NK-92 treated with Interleukin-12 subunit alpha and Interleukin-12 subunit beta, amount 100 ng/mL, for 24 hours (cell line): Measurements from ENCODE around the gene RIN1.
"Not testable (repeated sequence)": the region's sequence is repeated elsewhere in the genome, so short reads cannot be mapped to it uniquely, and the experiment has no call there.

Experiments
- DNase-seq: peaks from one replicate; lab custom pipeline; 2025; lab: John Stamatoyannopoulos, UW

RIN1 gene, protein sequence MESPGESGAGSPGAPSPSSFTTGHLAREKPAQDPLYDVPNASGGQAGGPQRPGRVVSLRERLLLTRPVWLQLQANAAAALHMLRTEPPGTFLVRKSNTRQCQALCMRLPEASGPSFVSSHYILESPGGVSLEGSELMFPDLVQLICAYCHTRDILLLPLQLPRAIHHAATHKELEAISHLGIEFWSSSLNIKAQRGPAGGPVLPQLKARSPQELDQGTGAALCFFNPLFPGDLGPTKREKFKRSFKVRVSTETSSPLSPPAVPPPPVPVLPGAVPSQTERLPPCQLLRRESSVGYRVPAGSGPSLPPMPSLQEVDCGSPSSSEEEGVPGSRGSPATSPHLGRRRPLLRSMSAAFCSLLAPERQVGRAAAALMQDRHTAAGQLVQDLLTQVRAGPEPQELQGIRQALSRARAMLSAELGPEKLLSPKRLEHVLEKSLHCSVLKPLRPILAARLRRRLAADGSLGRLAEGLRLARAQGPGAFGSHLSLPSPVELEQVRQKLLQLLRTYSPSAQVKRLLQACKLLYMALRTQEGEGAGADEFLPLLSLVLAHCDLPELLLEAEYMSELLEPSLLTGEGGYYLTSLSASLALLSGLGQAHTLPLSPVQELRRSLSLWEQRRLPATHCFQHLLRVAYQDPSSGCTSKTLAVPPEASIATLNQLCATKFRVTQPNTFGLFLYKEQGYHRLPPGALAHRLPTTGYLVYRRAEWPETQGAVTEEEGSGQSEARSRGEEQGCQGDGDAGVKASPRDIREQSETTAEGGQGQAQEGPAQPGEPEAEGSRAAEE

DNA sequence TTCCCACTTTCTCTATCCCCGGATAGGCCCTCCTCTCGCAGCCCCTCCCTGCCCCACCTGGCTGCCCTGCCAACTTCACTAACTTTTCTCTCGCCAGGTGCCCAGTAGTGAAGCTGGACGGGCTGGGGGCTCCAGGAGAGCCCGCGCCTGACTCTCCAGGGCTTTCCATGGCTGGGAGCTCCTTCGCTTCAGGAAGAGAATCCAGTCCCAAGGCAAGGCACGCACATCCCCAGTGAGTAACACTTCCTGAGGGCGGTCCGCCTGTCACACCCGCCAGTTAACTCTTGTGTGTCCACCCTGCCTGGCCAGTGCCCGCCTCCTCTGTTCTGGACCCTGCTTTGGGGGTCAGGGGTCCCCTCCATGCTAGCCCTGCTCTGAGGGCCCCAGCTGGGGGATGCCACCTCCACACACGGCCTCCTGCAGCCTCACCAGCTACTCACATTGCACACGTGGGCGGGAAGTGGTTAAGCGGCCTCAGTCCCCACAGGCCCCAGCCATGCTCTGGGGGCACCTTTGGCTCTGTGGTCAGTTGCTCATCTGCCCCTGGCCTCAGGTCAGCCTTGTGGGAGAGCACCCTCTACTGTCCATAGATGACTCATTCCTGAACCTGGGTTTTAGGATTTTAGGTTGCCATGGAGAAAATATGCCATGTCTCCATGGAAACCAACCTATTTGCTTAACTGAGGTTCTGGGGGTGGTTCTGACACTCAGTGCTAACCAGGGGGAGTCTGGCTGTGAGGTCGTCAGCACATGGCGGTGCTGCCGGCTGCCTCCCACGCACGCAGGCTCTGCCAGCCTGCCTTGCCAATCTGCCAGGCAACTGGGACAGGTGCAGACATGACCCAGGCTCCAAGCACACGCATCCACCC lies at the start of gene RIN1:
RIN1 (minus strand) TSS at position 201 of the 869 bp plus-strand sequence; CDS start at position 169, 32 bp downstream.
- DNase-seq = peak; percentile 81

DNA sequence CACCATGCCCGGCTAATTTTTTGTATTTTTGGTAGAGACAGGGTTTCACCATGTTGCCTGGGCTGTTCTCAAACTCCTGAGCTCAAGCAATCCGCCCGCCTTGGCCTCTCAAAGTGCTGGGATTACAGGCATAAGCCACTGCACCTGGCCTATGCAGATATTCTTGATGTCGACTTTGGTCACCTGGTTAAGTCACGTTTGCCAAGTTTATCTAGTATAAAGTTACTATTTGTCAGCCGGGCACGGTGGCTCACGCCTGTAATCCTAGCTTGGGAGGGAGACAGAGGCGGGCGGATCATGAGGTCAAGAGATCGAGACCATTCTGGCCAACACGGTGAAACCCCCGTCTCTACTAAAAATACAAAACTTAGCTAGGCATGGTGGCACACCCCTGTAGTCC lies 48.1 kb upstream of the RIN1 start:
- DNase-seq = not testable (repeated sequence)

DNA sequence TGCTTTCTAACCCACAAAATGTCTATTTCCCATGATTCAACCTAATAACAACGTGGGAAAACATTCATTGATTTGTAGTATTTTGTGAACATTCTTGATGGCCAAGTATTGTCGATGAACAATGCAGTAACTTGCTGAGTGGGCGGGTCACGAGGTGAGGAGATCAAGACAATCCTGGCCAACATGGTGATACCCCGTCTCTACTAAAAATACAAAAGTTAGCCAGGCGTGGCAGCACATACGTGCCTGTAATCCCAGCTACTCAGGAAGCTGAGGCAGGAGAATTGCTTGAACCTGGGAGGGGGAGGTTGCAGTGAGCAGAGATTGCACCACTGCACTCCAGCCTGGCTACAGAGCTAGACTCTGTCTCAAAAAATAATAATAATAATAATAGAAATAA lies 44.0 kb upstream of the RIN1 start:
- not testable (repeated sequence) for DNase-seq

DNA sequence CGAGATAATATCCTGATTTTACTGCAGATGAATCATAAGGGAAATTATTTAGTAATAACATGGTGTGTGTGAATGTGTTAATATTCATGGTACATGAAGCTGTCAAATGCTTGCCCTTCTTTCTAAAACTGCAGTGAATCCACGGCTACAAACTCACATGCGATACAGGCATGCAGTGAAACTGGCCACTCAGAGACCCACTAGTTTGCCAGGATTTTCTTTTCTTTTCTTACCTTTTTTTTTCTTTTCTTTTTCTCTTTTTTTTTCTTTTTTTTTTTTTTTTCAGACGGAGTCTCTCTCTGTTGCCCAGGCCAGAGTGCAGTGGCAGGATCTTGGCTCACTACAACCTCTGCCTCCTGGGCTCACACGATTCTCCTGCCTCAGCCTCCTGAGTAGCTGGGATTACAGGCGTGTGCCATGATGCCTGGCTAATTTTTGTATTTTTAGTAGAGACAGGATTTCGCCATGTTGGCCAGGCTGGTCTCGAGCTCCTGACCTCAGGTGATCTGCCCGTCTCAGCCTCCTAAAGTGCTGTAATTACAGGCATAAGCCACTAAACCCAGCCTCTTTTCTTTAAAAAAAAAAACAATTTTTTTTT lies 37.6 kb upstream of the RIN1 start:
- DNase-seq = not testable (repeated sequence)

DNA sequence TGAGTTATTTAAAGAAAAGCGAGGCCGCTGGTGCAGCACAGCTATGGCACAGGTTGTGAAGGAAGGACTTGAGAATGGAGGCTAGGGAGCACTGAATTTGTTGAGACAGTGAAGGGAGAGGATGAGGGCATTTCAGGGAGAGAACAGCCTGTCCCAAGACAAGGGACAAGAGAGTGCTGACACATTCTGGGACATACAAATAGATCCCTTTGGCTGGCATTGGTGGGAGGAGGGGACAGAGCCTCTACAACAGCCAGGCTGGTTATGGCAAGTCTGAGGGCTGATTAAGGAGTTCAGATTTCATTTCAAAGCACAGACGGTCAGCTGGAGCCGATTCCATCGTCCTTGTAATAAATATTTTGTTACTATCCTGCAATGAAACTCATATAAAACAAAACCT lies 37.0 kb upstream of the RIN1 start:
- no peak for DNase-seq

DNA sequence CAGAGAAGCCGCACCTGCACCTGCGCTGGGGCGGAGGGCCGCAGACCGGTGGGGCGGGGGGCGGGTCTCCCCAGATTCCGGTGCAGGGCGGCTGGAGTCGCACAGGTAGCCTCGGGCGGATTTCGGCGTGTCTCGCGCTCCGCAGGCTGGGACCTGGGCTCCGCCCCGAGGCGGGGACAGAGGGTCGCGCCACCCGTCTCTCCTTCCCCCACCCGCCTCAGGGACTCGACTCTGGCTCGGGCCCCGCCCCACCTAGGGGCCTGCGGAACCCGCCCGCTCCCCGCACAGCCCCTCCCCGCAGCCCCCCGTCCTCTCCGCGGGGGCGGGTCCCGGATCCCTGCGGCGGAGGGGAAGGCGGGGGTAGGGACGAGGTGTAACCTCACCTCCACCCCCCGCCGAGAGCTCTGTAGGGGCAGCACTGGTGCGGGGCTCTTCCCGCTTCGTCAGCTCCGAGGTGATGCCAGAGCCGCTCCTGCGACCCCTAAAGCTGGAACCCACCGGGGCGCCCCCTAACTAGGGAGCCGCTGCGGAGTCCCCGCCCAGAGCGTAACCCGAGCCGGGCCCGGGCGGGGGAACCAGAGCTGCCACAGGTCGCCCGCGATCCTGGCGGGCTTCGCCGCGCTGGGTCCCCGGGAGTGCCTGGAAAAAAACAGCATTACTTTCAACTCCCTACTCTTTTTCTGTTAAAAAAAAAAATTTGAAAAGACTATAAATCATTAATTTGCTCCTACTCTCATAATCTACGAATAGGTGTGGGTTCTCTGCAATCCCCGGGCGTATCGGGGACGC lies 35.6 kb upstream of the RIN1 start, which contains the start of gene SLC29A2:
SLC29A2 (minus strand) TSS at position 134 of the 789 bp plus-strand sequence. CDS start 169 bp downstream, outside the sequence.
- no peak for DNase-seq

DNA sequence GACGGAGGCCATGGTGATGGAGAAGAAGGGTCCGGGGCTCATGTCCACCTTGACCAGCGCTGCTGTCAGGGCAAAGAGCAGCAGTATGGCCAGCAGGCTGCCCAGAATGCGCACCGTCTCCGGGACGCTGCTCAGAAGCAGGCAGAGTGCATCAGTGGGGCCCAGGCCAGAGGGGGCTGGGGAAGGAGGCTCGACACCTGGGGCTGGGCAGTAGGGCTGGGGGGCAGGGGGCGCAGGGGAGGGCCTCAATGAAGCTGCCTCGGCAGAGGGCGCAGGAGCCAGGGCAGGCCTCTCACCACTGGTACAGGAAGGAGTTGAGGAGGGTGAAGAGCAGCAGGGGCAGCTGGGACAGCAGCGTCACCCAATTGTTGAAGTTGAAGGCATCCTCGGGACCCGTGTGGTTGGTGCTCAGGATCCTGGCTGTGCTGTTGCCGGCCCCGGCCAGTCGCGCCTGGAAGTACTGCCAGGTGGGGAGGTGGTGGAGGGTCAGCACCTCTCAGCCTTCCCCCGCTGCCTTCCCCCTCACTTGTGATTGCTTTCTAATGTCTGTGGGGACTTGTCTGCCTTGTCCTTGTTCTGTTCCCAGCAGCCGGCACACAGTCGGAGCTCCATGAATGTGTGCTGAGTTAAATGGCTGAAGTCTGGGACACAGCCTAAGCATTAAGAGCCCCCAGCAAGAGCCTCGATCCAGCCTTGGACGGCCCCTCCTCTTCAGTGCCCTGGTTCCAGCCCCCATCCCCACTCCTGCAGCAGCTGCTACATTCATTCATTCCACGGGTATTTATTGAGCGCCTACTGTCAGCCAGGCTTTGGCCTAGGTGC lies 33.0 kb upstream of the RIN1 start:
- no peak for DNase-seq

DNA sequence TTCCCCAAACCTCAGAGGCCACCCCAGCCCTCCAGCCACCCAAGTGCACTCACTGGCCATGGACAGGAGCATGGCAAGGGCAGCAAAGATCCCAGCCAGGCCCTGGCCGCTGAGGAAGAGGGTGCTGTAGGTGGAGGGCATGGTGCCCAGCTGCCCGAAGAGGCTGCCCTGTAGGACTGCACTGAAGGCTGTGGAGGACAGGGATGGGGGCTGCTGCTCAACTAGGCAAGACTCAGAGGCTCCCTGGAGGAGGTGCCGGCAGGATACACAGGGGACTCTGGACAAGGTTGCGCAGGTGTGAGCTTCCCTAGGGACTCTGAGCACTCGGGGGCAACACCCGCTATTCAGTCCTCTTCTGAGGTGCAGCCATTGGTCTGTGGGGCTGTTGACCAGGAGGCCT lies 32.2 kb upstream of the RIN1 start:
- DNase-seq = no peak

DNA sequence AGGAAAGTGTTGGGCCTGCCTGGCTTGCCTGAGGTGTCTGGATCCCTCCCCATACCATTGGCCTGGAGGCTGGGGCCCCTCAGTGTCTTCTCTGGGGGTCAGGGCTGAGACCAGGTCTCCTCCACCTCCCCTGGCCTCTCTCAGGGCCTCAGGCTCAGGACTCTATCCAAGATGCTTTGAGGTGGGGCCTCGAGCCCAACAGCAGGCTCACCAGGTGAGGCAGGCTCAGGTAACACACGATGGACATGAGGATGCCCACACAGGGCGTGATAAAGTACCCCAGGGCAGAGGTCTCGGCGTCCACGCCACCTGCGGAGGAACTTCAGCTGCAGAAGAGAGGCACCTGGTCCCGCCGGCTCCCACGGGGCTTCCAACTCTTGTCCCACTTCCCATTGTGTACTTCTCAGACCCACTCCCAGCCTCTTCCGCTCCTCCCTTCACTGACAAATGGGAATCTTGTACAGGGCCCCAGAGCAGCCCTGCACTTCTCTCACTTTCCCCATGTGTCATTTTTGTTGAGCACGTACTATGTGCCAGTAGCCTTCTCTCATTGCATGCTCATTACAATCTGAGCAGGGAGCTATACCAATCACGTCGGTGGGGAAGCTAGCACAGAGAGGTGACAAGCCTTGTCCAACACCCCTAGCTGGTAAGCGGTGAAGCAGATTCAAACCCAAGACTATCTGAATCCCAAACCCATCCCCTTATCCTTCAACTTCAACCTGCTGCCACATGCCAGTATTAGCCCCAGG lies 31.5 kb upstream of the RIN1 start:
- no peak for DNase-seq

DNA sequence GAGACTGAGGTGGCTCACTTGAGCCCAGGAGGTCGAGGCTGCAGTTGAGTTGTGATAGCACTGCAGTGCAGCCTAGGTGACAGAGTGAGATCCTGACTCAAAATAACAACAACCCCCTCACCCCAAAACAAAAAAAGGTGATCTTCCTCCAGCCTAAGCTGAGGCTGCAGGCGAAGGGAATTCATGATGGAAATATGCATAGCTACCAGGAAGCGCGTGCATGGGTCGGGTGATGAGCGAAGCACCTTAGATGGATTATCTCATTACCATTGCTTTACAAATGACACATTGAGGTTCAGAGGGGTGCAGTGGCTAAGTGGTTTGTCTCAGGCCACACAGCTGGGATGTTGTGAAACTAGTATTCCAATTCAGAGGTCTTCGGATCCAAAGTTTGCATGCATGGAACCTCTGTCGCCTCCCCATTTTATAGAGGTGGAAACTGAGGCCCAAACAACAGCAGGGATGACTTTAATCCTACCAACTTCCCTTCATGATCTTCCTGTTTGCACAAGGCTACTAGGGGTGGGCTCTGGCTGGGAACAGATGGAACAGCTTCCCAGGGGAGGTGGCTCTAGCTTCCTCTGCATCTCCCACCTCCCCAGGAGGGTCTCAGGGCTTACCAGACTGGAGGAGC lies 30.7 kb upstream of the RIN1 start:
- no peak for DNase-seq

DNA sequence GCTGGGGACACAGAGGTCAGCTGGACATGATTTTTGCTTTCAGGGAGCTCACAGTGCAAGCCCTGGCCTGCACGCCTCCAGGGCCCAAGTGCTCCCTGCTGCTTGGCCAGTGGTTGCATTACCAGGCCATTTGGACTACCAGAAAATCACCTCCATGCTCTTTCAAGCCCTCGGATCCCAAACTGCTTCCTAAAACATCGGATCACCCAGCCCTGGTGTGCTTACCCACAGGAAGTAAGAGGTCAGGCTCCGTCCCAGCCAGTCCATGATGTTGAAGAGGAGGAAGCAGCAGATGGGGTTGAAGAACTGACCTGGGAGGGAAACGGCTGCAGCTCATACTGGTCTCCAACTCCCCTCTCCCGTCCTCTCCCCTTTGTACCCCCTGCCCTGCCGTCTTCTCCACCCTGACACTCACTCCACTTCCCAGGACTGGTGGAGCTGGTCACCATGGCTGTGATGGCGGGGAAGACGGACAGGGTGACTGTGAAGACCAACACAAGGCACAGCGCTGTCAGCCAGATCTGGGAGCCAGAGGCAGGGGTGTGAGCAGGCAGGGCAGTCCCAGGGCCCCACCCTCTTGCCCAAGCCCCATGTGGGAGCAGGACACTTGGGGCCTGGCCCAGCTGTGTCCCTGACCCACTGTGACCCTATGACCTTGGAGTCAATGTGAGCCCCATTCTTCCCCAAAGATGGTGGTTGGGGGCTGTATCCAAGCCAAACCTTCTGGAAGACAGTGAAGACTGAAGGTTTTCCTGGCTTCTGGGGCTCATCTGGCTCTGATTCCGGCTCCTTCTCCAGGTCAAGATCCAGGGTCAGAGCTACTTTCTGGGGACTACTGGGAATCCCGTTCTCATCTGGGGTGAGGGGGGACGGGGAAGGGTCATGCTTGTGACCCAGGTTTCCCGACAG lies 29.7 kb upstream of the RIN1 start:
- DNase-seq = no peak

DNA sequence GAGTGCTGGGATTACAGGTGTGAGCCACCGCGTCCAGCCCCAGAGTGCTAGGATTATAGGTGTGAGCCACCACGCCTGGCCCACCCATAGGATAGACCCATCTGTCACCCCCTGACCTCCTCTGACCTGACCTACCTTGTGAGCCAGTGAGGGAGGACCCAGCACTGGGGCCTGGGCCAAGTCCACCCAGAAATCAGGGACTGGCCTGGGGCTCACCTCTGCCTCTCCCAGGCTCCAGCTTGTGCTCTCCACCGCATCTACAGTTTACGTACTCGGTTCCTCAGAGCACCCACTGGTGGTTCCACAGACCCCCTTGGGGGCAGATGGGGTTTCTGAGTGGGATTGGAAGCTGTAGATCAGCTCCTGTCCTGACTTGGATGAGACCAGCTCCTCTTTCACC lies 28.9 kb upstream of the RIN1 start:
- no peak for DNase-seq

DNA sequence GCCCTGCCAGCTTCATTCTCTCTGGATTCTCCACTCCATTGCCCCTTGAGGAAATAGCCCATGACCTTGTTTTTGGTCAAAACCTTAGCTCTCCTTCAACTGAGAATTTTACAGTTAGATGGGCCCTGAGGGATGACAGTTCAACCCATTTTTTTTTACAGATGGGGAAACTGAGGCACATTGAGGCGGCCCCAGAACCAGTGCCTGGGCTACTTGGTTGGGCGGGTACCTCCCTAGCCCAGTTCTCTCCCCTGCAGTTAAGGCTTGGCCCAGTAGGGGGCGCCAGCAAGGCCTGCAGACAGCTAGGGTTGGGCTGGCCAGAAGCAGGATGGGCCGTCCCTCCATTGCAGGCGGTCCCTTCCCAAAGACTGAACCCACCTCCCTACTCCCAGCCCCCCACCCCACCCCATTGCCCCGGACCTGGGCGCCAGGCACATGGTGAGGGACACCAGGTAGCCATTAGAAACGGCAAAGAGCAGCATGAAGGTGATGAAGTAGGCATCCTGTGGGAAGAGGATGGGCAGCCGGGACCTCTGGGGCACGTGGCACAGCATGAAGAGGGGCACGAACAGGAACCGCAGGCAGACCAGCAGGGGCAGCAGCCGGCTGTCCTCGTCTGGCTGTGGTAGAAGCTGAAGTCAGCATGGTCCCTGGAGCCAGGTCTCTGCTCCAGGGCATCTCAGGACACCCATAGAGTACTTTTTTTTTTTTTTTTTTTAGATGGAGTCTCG lies 27.7 kb upstream of the RIN1 start:
- peak; percentile 16 for DNase-seq

DNA sequence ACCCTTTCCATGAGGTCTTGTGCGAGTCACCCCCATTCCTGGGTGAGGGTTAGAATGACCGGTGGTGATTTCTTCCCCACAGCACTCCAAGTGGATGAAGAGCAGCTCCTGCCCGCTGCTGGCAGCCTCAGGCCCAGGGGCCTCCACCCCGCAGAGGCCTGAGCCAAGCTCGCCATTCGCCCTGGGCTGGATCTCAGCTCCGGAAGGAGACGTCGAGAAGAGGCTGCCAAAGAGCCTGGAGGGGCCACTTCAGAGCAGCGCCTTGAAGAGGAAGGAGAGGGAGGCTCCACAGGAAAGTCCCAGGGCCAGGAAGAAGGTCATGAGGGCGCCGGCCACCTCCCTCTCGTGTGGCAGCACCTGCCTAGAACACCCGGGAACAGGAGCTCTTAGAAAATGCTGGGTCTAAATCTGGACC lies 27.0 kb upstream of the RIN1 start:
- no peak for DNase-seq

DNA sequence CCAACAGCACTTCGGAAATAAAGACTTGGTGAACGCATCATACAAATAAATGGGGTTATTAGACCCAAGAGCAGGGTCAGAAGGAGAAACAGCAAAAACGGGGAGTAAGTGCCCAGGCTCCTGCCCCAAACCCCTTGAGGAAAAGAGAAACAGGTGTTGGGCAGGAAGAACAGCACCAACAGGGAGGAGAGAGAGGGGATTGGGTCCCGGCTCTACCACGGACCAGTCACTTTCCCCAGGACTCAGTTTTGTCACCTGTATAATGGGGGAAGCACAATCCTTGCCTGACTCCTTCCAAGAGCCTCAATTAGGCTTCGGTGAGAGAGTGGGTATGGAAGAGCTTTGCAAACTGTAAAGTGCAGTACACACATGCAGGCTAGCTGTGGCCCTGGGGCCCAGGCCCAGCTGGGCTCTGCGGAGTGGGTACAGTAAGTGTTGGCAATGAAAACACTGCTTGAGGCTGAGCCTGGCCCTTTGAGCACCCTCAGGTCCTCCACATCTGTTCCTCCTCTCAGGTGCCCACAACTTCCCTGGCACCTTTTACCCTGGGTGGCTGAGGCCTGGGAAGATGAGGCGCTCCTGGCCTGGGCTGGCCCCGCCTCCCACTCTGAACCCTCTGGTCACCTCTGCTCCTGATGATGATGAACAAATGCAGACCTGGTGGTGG lies 26.4 kb upstream of the RIN1 start:
- DNase-seq = no peak

DNA sequence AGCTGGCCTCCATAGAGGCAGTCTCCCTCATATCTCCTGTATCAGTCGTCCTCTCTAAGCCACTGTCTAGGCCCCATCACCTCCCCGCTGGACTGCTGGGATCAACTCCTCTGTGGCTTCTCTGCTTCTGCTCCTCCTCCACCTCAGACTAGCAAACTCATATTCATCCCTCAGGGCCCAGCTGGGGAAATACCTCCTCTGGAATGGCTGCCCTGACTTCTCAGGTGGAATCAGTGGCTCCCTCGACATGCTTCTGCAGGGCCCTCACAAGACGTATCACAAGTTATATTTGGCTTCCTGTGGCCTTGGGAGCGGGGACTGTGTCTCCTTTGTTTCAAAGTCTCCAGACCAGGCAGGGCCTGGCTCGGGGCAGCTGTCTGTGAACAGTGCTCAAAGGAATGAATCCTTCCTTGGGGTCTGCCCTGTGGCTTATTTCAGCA lies 25.3 kb upstream of the RIN1 start:
- DNase-seq = no peak
